Loucy (cell line): Measurements from ENCODE around the gene CHIT1.

Source experiments
- H2AFZ ChIP-seq: fragments of 200-600 bp; sonication (generic); 2 replicates; pipeline ENCODE4 v1.6.0; 2016; ENCODE audit warnings: antibody characterized with exemption, mild to moderate bottlenecking, low read length, moderate library complexity
- H3F3A ChIP-seq: fragments of 200-600 bp; 2 replicates; pipeline ENCODE4 v1.6.0; 2016; ENCODE audit warnings: antibody characterized with exemption, low read depth, mild to moderate bottlenecking
- H3K27me3 ChIP-seq: fragments of 200-600 bp; sonication (generic); 2 replicates; pipeline ENCODE4 v1.6.1; 2014; ENCODE audit warnings: low read length, mild to moderate bottlenecking; ENCODE audit not compliant: insufficient read depth, poor library complexity, severe bottlenecking
- H3K36me3 ChIP-seq: fragments of 200-600 bp; sonication (generic); 2 replicates; pipeline ENCODE4 v1.6.1; 2016; ENCODE audit warnings: low read length; ENCODE audit not compliant: insufficient read depth
- H3K4me1 ChIP-seq: fragments of 200-600 bp; sonication (generic); 2 replicates; pipeline ENCODE4 v1.5.1; 2014; ENCODE audit warnings: low read length, mild to moderate bottlenecking; ENCODE audit not compliant: insufficient read depth, poor library complexity, severe bottlenecking
- H3K4me2 ChIP-seq: fragments of 200-600 bp; sonication (generic); 2 replicates; pipeline ENCODE4 v1.6.0; 2014; ENCODE audit warnings: antibody characterized with exemption, low read length, low read depth, mild to moderate bottlenecking; ENCODE audit not compliant: poor library complexity, severe bottlenecking
- H3K4me3 ChIP-seq: fragments of 200-600 bp; sonication (generic); 2 replicates; pipeline ENCODE4 v1.5.1; 2014; ENCODE audit warnings: low read length, mild to moderate bottlenecking, mixed read lengths; ENCODE audit not compliant: poor library complexity, severe bottlenecking
- H3K79me2 ChIP-seq: fragments of 200-600 bp; sonication (generic); 2 replicates; pipeline ENCODE4 v1.6.1; 2014; ENCODE audit warnings: low read length; ENCODE audit not compliant: insufficient read depth
- H3K9ac ChIP-seq: fragments of 200-600 bp; sonication (generic); 2 replicates; pipeline ENCODE4 v1.6.0; 2014; ENCODE audit warnings: mild to moderate bottlenecking, low read depth, low read length, moderate library complexity; ENCODE audit not compliant: poor library complexity, severe bottlenecking
- H3K9me2 ChIP-seq: fragments of 200-600 bp; sonication (generic); replicated peaks from 2 replicates; pipeline ENCODE4 v1.6.1; 2016; ENCODE audit warnings: low read depth, low read length, mixed read lengths
- H3K9me3 ChIP-seq: fragments of 200-600 bp; sonication (generic); 2 replicates; pipeline ENCODE4 v1.6.1; 2014; ENCODE audit warnings: mild to moderate bottlenecking, antibody characterized with exemption, low read length, low read depth; ENCODE audit not compliant: insufficient read depth
- H4K20me1 ChIP-seq: fragments of 200-600 bp; sonication (generic); 2 replicates; pipeline ENCODE4 v1.6.0; 2014; ENCODE audit warnings: antibody characterized with exemption, low read length, mild to moderate bottlenecking; ENCODE audit not compliant: insufficient read depth, poor library complexity, severe bottlenecking
- EZH2phosphoT487 ChIP-seq: fragments of 200-600 bp; IDR thresholded peaks from 2 replicates; pipeline ENCODE4 v1.6.1; 2018; ENCODE audit warnings: antibody characterized with exemption, mild to moderate bottlenecking, moderate library complexity, borderline replicate concordance
- TF ChIP-seq, protein P1 (sequence below): fragments of 200-600 bp; sonication (generic); conservative IDR thresholded peaks from 2 replicates; pipeline ENCODE4 v1.5.1; 2014; ENCODE audit warnings: mild to moderate bottlenecking, antibody characterized with exemption, low read length

The CHIT1 gene

GRCh38 chr1:203204756-203205155, 24.7 kb downstream of the CHIT1 start:
- no peaks in the 10 kb centered on the region for H3K36me3 ChIP-seq
- H4K20me1 ChIP-seq, result no peaks in the 10 kb centered on the region
- no peaks in the 10 kb centered on the region for H3K9me2 ChIP-seq
- no peak overlapping the region for H3K4me2 ChIP-seq
- peaks cover 16% of the 10 kb centered on the region for H3K4me1 ChIP-seq
- H3K9me3 ChIP-seq, result no peaks in the 10 kb centered on the region
- H3K27me3 ChIP-seq, result no peaks in the 10 kb centered on the region
- H3K9ac ChIP-seq, result no peak overlapping the region
- H3K79me2 ChIP-seq, result no peaks in the 10 kb centered on the region
- no peaks in the 10 kb centered on the region for H3F3A ChIP-seq
- TF ChIP-seq, protein P1, sequence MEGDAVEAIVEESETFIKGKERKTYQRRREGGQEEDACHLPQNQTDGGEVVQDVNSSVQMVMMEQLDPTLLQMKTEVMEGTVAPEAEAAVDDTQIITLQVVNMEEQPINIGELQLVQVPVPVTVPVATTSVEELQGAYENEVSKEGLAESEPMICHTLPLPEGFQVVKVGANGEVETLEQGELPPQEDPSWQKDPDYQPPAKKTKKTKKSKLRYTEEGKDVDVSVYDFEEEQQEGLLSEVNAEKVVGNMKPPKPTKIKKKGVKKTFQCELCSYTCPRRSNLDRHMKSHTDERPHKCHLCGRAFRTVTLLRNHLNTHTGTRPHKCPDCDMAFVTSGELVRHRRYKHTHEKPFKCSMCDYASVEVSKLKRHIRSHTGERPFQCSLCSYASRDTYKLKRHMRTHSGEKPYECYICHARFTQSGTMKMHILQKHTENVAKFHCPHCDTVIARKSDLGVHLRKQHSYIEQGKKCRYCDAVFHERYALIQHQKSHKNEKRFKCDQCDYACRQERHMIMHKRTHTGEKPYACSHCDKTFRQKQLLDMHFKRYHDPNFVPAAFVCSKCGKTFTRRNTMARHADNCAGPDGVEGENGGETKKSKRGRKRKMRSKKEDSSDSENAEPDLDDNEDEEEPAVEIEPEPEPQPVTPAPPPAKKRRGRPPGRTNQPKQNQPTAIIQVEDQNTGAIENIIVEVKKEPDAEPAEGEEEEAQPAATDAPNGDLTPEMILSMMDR, result no peak
- TF ChIP-seq EZH2phosphoT487, result no peak
- no peak overlapping the region for H2AFZ ChIP-seq
- H3K4me3 ChIP-seq, result no peak overlapping the region

- no peaks in the 10 kb centered on the region for H3K9me2 ChIP-seq
- H3K4me2 ChIP-seq, result no peak overlapping the region
- H3K4me3 ChIP-seq, result no peak overlapping the region
- no peaks in the 10 kb centered on the region for H4K20me1 ChIP-seq
- no peaks in the 10 kb centered on the region for H3K36me3 ChIP-seq
- H2AFZ ChIP-seq, result no peak overlapping the region
- H3K9me3 ChIP-seq, result no peaks in the 10 kb centered on the region
- TF ChIP-seq, protein P1, result no peak
- no peak for TF ChIP-seq EZH2phosphoT487
- H3K9ac ChIP-seq, result no peak overlapping the region
- no peaks in the 10 kb centered on the region for H3K79me2 ChIP-seq
- no peaks in the 10 kb centered on the region for H3F3A ChIP-seq
- H3K27me3 ChIP-seq, result no peaks in the 10 kb centered on the region
- peaks cover 8% of the 10 kb centered on the region for H3K4me1 ChIP-seq
Observed at GRCh38 chr1:203202431-203203245, 26.8 kb downstream of the CHIT1 start.

- H3K9ac ChIP-seq, result no peak overlapping the region
- H3K36me3 ChIP-seq, result no peaks in the 10 kb centered on the region
- H3K79me2 ChIP-seq, result no peaks in the 10 kb centered on the region
- no peaks in the 10 kb centered on the region for H3K27me3 ChIP-seq
- H3F3A ChIP-seq, result no peaks in the 10 kb centered on the region
- no peak overlapping the region for H3K4me2 ChIP-seq
- H3K4me3 ChIP-seq, result no peak overlapping the region
- TF ChIP-seq, protein P1, result no peak
- no peak for TF ChIP-seq EZH2phosphoT487
- H3K9me3 ChIP-seq, result no peaks in the 10 kb centered on the region
- H3K4me1 ChIP-seq, result peaks cover 3% of the 10 kb centered on the region
- H2AFZ ChIP-seq, result no peak overlapping the region
- H4K20me1 ChIP-seq, result no peaks in the 10 kb centered on the region
- no peaks in the 10 kb centered on the region for H3K9me2 ChIP-seq
Observed at GRCh38 chr1:203201516-203202205, 27.8 kb downstream of the CHIT1 start.
